HG03442 (cell line): Measurements from ENCODE around the gene PCDH15.

Experiments
- ATAC-seq: cut with Tn5 transposase; IDR thresholded peaks from one replicate; pipeline ENCODE4 v1.9.1; 2021; ENCODE audit warnings: mild to moderate bottlenecking, moderate library complexity; ENCODE audit not compliant: unreplicated experiment

PCDH15 gene

GRCh38 chr10:53894145-53894544, 906.9 kb downstream of the PCDH15 start:
- ATAC-seq: no peak

- no peak for ATAC-seq
Measured at GRCh38 chr10:53893061-53893460, 908.0 kb downstream of the PCDH15 start.

- no peak for ATAC-seq
Measured at GRCh38 chr10:53886325-53887300, 914.4 kb downstream of the PCDH15 start.

GRCh38 chr10:53864846-53865245, 936.2 kb downstream of the PCDH15 start:
- no peak for ATAC-seq

- no peak for ATAC-seq
Measured at GRCh38 chr10:53852450-53853175, 948.4 kb downstream of the PCDH15 start.

GRCh38 chr10:53846809-53847208, 954.2 kb downstream of the PCDH15 start:
- no peak for ATAC-seq

GRCh38 chr10:53843736-53844362, 957.2 kb downstream of the PCDH15 start:
- no peak for ATAC-seq

GRCh38 chr10:53841483-53842145, 959.4 kb downstream of the PCDH15 start:
- no peak for ATAC-seq

- ATAC-seq: no peak
Measured at GRCh38 chr10:53840653-53841052, 960.4 kb downstream of the PCDH15 start.

DNA sequence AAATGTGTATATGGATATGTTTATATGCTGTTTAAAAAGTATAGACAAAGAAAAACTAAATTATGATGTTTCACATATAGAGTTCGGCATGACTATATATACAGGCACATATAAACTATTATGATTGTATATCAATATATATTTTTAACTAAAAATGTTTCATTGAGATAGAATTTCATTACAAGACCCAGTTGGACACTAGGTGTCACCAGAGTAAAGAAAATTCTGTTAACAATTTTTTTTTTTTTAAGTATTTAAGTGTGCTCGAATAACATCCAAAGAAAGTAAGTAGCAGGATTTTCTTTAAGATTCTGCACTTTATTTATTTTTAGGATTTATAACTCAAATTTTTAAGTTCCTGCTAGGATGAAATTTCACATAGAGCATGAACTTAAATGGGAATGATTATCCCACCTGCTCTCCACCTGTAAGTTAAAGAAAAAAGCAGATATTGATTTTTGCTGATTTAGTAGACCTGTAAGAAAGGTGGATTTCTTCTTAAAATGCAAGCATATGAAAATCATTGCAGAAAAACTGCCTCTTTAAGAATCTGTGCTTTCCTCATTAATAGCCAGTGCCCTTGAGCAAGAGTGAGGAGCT, 961.5 kb downstream of the PCDH15 start:
- ATAC-seq: no peak

GRCh38 chr10:53836638-53837037, 964.4 kb downstream of the PCDH15 start:
- ATAC-seq: no peak

GRCh38 chr10:53833908-53834307, 967.1 kb downstream of the PCDH15 start:
- no peak for ATAC-seq

DNA sequence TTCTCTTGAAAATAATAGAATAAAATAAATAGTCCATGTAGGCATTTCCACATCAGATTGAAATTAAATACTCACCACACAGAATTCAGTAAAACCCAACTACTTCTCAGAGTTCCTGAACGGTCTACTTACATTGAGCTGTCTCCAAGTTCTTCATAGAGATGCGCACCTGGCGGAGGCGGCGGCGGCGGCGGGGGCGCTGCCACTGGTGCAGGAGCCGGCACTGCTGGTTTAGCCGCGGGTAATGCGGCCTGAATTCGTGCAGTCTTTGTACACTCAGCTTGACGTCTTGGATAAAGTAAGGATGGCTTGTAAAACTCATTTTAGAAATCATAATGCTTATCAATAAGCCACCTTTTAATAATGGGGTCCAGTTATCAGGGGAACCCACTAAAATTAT, 973.8 kb downstream of the PCDH15 start:
- ATAC-seq: no peak

- no peak for ATAC-seq
Measured at GRCh38 chr10:53808677-53809372, 992.2 kb downstream of the PCDH15 start.

- no peak for ATAC-seq
Measured at GRCh38 chr10:53786236-53786900, 1014.7 kb downstream of the PCDH15 start.

DNA sequence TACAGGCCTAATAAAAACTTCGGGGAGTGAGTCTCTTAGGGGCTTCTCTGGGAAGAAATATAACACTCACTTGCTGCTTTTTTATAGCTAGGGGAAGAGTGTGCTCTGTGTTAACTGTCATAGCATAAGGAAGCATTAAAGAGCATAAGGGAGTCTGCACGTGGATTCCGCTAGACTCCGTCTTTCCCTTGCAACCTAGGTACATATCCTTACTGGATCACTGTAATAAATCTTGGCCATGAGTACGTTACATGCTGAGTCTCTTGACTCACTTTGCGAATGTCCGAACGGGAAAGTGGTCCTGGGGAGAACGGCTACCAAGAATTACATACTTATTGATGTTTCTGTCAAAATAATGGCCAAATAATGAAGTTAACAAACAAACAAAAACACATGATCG, 1029.3 kb downstream of the PCDH15 start:
- ATAC-seq: no peak

DNA sequence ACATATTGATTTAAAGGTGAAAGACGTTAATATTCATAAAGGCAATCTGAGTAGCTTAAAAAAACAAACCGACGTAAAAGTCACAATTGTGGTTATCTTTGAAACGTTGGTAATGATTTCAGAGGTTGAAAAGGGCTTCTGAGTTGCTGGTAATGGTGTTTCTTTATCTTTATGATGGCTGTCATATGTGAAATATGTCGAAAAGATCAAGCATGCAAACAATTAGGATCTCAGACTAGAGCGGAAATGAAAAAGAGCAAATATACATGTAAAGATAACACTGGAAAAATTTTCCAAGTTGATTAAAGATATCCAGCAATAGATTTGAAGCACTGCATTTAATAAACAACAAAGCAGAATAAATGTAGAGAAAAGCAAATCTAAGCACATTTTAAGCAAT, 1030.1 kb downstream of the PCDH15 start:
- ATAC-seq: no peak

- no peak for ATAC-seq
Measured at GRCh38 chr10:53765311-53765710, 1035.7 kb downstream of the PCDH15 start.

- no peak for ATAC-seq
Measured at GRCh38 chr10:53754596-53755250, 1046.3 kb downstream of the PCDH15 start.
